ENCODE results near the gene SLC23A2.

The SLC23A2 gene

DNA sequence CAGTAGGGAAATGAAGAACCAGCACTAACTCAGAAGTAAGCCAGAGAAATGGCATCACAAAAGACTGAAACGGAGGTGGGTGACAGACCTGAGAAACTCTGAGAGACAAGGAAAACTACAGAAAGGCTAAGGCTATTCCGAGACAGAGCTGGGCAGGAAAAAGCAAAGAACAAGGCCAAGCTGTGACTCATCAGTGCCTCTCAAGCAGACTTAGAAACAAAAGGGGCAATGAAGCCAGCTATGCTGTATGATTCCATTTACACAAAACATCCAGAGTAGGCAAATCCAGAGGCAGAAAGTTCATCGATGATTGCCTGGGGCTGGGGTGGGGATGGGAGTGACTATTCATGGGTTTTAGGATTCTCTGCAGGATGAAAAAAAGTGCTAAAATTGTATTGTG is 50.0 kb downstream of the SLC23A2 start:
- DNase-seq (ENCODE audit: low read depth, low spot score) = no peak
- H3K4me3 ChIP-seq = no peak overlapping the region
- H3K27ac ChIP-seq = no peak overlapping the region
- H3K9me3 ChIP-seq (ENCODE audit: low read depth, low read length) = no peaks in the 10 kb centered on the region
- TF ChIP-seq FOXP2 (optimal IDR thresholded peaks at IDR 0.05; ENCODE audit: control extremely low read depth, extremely low read length, insufficient read depth) = no peak
- no peak for TF ChIP-seq POLR2AphosphoS5 (IDR thresholded peaks at IDR 0.05; ENCODE audit: borderline replicate concordance, low read depth, low read length)
- TF ChIP-seq EZH2 (IDR thresholded peaks at IDR 0.05) = no peak
- no peak overlapping the region for H3K9ac ChIP-seq (ENCODE audit: insufficient read length)
- H3K36me3 ChIP-seq (ENCODE audit: insufficient read depth, low read length) = peaks cover 6% of the 10 kb centered on the region

DNA sequence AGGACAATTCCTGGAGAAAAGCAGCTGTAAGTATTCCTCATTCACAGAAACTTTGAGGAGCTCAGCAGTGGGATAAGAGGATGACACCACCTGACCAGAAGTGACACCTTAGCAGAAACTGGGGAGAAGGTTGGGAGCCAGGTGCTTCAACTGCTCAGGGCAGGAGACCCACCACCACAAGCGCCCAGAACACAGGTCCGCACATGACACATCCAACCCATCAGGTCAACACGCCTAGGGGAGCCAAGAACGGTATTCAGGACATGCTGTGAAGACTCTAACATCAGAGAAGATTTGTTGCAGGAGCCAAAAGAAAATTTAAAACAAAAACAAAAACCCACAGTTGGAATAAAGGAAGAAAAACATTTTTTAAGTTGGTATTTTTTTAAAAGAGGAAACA is 50.5 kb downstream of the SLC23A2 start:
- no peaks in the 10 kb centered on the region for H3K9me3 ChIP-seq (ENCODE audit: low read depth, low read length)
- peaks cover 6% of the 10 kb centered on the region for H3K36me3 ChIP-seq (ENCODE audit: insufficient read depth, low read length)
- TF ChIP-seq EZH2 (IDR thresholded peaks at IDR 0.05) (no peak), FOXP2 (optimal IDR thresholded peaks at IDR 0.05; ENCODE audit: control extremely low read depth, extremely low read length, insufficient read depth) (no peak), POLR2AphosphoS5 (IDR thresholded peaks at IDR 0.05; ENCODE audit: borderline replicate concordance, low read depth, low read length) (no peak)
- no peak overlapping the region for H3K4me3 ChIP-seq
- no peak for DNase-seq (ENCODE audit: low read depth, low spot score)
- H3K9ac ChIP-seq (ENCODE audit: insufficient read length) = no peak overlapping the region
- no peak overlapping the region for H3K27ac ChIP-seq

DNA sequence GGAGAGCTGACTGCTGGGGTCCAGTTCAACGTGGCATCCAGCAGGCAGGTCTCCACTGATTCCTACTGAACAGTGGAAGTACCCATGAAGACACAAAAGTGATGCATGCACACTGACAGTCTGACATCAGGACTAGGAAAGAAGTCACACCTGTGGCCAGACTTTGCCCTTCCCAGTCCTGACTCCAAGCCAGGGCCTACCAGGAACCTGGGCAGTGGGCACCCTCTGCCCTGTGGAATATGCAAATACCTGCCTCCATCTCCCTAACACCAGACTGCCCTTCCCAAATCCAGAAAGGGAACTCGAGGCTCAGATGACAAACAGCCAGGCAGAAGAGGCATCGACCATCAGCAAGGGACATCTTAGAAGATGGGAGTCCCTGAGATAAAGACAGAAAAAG is 50.9 kb downstream of the SLC23A2 start:
- Histone ChIP-seq H3K4me3 (no peak overlapping the region), H3K9me3 (ENCODE audit: low read depth, low read length) (no peaks in the 10 kb centered on the region), H3K27ac (no peak overlapping the region), H3K36me3 (ENCODE audit: insufficient read depth, low read length) (peaks cover 6% of the 10 kb centered on the region), H3K9ac (ENCODE audit: insufficient read length) (no peak overlapping the region)
- no peak for TF ChIP-seq EZH2 (IDR thresholded peaks at IDR 0.05)
- TF ChIP-seq POLR2AphosphoS5 (IDR thresholded peaks at IDR 0.05; ENCODE audit: borderline replicate concordance, low read depth, low read length) = no peak
- no peak for TF ChIP-seq FOXP2 (optimal IDR thresholded peaks at IDR 0.05; ENCODE audit: control extremely low read depth, extremely low read length, insufficient read depth)
- DNase-seq (ENCODE audit: low read depth, low spot score) = no peak

DNA sequence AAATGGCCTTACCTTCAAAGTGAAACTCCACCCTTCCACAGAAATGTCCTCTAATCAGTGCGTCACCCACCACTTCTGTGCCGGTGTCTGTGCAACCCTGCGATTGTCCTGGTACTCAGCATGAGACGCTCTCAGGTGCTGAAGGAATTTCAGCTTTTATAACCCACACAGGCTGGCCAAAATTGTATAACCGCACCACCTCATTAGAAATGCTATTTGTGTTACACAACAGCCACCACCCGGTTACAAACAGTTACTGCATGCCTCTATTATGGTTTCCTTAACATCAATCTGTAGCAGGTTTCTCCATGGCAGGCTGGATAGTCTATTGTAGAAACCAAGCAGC is 51.5 kb downstream of the SLC23A2 start:
- TF ChIP-seq EZH2 (IDR thresholded peaks at IDR 0.05) (no peak), POLR2AphosphoS5 (IDR thresholded peaks at IDR 0.05; ENCODE audit: borderline replicate concordance, low read depth, low read length) (no peak), FOXP2 (optimal IDR thresholded peaks at IDR 0.05; ENCODE audit: control extremely low read depth, extremely low read length, insufficient read depth) (no peak)
- DNase-seq (ENCODE audit: low read depth, low spot score) = no peak
- no peak overlapping the region for H3K27ac ChIP-seq
- no peak overlapping the region for H3K4me3 ChIP-seq
- H3K36me3 ChIP-seq (ENCODE audit: insufficient read depth, low read length) = peaks cover 6% of the 10 kb centered on the region
- no peaks in the 10 kb centered on the region for H3K9me3 ChIP-seq (ENCODE audit: low read depth, low read length)
- no peak overlapping the region for H3K9ac ChIP-seq (ENCODE audit: insufficient read length)

DNA sequence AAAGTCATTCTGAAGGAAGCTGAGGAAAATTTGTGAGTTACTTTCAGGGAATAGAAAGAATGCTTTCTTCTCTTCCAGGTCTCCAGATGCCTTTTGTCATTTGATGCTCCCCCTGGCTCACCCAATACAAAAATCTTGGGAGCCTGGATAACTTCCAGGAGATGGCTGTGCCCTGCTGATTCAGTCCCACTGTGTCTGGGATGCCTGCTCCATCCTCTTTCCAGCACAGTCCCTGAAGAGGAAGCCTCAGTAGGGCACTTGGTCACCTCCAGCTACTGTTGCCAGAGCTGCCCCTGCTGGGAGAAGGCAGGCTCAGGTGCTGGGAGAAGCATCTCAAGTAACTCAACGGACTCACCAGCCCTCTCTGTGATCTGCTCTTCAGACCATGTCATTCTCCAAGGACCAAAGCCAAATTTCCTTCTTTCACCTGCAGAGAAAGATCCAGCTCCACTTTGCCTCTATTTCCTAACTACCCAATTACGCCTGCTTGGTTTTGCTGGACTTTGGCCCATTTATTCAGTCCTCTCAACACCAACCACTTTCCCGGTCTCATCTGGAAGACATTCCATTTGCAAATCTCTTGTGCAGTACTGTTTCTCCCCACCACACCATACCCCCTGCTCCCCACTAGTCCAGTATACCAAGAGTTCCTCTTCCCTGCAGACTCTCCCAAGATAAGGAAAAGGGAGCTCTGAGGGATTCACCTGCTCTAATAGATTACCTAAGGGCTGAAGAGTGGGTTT is 53.3 kb downstream of the SLC23A2 start:
- H3K4me3 ChIP-seq = no peak overlapping the region
- no peak overlapping the region for H3K27ac ChIP-seq
- H3K9ac ChIP-seq (ENCODE audit: insufficient read length) = no peak overlapping the region
- H3K36me3 ChIP-seq (ENCODE audit: insufficient read depth, low read length) = peaks cover 6% of the 10 kb centered on the region
- H3K9me3 ChIP-seq (ENCODE audit: low read depth, low read length) = no peaks in the 10 kb centered on the region
- TF ChIP-seq EZH2 (IDR thresholded peaks at IDR 0.05) (no peak), FOXP2 (optimal IDR thresholded peaks at IDR 0.05; ENCODE audit: control extremely low read depth, extremely low read length, insufficient read depth) (no peak), POLR2AphosphoS5 (IDR thresholded peaks at IDR 0.05; ENCODE audit: borderline replicate concordance, low read depth, low read length) (no peak)
- DNase-seq (ENCODE audit: low read depth, low spot score) = no peak

DNA sequence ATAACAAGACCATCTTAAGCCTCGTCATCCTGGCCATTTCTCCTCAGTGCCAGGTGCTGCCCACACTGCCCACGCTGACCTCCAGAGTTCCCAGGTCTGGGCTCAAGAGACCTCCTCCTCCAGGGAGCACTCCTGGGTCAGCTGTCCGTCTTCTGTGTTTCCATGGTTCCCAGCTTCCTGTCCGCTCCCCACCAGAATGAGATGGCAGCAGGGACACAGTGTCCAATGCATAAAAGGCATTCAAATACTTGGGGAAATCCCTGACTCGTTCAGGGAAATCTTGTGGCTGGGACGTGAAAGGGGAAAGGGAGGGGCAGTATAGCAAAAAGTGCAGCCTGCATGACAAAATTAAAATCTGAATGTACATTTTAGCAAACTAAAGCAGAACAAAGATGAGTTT is 54.3 kb downstream of the SLC23A2 start:
- Histone ChIP-seq H3K36me3 (ENCODE audit: insufficient read depth, low read length) (no peaks in the 10 kb centered on the region), H3K9me3 (ENCODE audit: low read depth, low read length) (no peaks in the 10 kb centered on the region), H3K9ac (ENCODE audit: insufficient read length) (no peak overlapping the region), H3K27ac (0 out of 2 replicates have a peak overlapping the region, but pooled peaks have one; percentile 45), H3K4me3 (no peak overlapping the region)
- TF ChIP-seq EZH2 (IDR thresholded peaks at IDR 0.05) = no peak
- TF ChIP-seq POLR2AphosphoS5 (IDR thresholded peaks at IDR 0.05; ENCODE audit: borderline replicate concordance, low read depth, low read length) = no peak
- TF ChIP-seq FOXP2 (optimal IDR thresholded peaks at IDR 0.05; ENCODE audit: control extremely low read depth, extremely low read length, insufficient read depth) = no peak
- no peak for DNase-seq (ENCODE audit: low read depth, low spot score)

DNA sequence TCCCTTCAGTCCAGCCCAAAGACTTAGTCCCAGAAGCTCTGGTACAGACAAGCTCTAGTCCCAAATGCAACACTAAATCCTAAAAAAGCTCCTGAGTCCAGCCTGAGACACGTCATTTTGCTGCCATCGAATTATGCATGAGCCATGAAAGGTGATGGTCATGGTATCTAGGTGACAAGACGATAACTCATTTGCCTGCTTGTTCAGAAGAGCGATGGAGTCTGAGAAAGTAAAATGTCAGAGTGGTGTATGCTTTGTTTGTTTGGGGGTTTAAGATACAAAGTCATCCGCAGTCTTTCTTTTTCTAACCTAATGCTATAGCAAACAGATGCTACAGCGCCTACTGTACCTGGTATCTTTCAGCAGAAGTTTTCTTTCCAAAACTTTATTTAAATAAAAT is 54.7 kb downstream of the SLC23A2 start:
- Histone ChIP-seq H3K9me3 (ENCODE audit: low read depth, low read length) (no peaks in the 10 kb centered on the region), H3K36me3 (ENCODE audit: insufficient read depth, low read length) (no peaks in the 10 kb centered on the region), H3K4me3 (no peak overlapping the region), H3K27ac (no peak overlapping the region), H3K9ac (ENCODE audit: insufficient read length) (no peak overlapping the region)
- DNase-seq (ENCODE audit: low read depth, low spot score) = no peak
- TF ChIP-seq EZH2 (IDR thresholded peaks at IDR 0.05) (no peak), FOXP2 (optimal IDR thresholded peaks at IDR 0.05; ENCODE audit: control extremely low read depth, extremely low read length, insufficient read depth) (no peak), POLR2AphosphoS5 (IDR thresholded peaks at IDR 0.05; ENCODE audit: borderline replicate concordance, low read depth, low read length) (no peak)

DNA sequence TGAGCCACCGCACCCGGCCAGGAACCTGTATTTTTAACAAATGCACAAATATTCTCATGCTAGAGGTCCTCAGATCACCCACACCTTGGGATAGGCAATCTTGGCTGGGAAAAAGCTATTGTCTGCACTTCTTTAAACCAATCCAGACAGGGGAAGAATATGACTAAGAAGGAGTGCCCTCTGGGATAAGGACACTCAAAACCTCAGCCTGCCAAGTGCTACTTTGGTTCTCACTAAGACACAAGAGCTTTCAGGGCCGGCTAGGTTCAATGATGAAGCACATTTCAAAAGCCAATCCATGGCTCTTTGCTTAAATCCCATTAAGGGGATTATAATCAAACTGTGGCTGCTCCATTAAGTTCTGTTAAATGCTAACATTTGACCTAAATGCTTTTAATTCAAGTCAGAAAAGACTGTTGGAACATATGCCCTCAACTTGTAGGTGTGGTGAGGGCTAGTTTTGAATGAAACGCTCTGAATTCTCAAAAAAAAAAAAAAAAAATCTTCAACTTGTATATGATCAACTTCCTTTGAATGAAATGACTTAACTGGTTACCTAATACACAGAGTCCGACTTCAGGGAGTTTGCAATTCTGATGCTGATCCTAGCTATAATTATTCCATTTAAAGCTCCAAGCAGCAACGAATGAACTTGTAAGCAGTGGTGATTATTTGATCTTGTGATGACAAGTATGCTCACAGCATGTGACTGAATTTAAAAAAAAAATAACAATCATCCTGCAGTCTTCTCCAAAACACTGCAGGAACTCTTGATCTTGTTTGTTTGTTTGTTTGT is 56.6 kb downstream of the SLC23A2 start:
- Histone ChIP-seq H3K27ac (no peak overlapping the region), H3K9me3 (ENCODE audit: low read depth, low read length) (no peaks in the 10 kb centered on the region), H3K36me3 (ENCODE audit: insufficient read depth, low read length) (no peaks in the 10 kb centered on the region), H3K9ac (ENCODE audit: insufficient read length) (no peak overlapping the region), H3K4me3 (no peak overlapping the region)
- TF ChIP-seq EZH2 (IDR thresholded peaks at IDR 0.05) = no peak
- TF ChIP-seq POLR2AphosphoS5 (IDR thresholded peaks at IDR 0.05; ENCODE audit: borderline replicate concordance, low read depth, low read length) = no peak
- TF ChIP-seq FOXP2 (optimal IDR thresholded peaks at IDR 0.05; ENCODE audit: control extremely low read depth, extremely low read length, insufficient read depth) = no peak
- no peak for DNase-seq (ENCODE audit: low read depth, low spot score)

All from SK-N-MC (cell line).